Ovary (tissue), 3 donors: ENCODE results near the gene PIK3CD.

ENCODE experiments used
- CTCF ChIP-seq, 3 donors: fragments of 450-650 bp in 2 of 3; fragments of 200-600 bp in 1 of 3; IDR thresholded peaks; one replicate each; pipeline versions ENCODE4 v1.5.1 to v1.8.0; 2016 to 2022; ENCODE audit warnings: antibody characterized with exemption in 3 of 3, mild to moderate bottlenecking in 1 of 3
- EP300 ChIP-seq: sonication (generic); formaldehyde crosslinking; IDR thresholded peaks from one replicate; pipeline ENCODE4 v1.6.1; 2017; ENCODE audit warnings: antibody characterized with exemption
- POLR2A ChIP-seq: fragments of 450-650 bp; IDR thresholded peaks from one replicate; pipeline ENCODE4 v1.6.1; 2017; ENCODE audit warnings: antibody characterized with exemption, mild to moderate bottlenecking, moderate library complexity
- donor health status: DM: no; HTN: no; CAD: no.

GRCh38 chr1:9688599-9688998 is 37.1 kb downstream of the PIK3CD start:
- TF ChIP-seq POLR2A (no peak), CTCF (IDR thresholded peaks at IDR 0.05) (no peak), EP300 (no peak)
